Measurements from ENCODE around the gene ADAMTS2.

The ADAMTS2 gene

GRCh38 chr5:179240561-179240960 is 104.7 kb downstream of the ADAMTS2 start:
- no peak overlapping the region for H3K4ac ChIP-seq (ENCODE audit: low read depth in 1 of 2, low read length in 2 of 2)
- no peak for DNase-seq
- H3K27ac ChIP-seq (ENCODE audit: low read length, poor library complexity, severe bottlenecking) = no peak overlapping the region
- H3K79me1 ChIP-seq (replicated peaks; ENCODE audit: low read length, poor library complexity, severe bottlenecking) = no peaks in the 10 kb centered on the region
- H3K14ac ChIP-seq (ENCODE audit: low read length in 2 of 2) = no peak overlapping the region
- H2BK5ac ChIP-seq (ENCODE audit: low read depth, low read length, poor library complexity, severe bottlenecking) = no peak overlapping the region
- H2BK12ac ChIP-seq (ENCODE audit: low read length in 2 of 2) = no peak overlapping the region
- no peak overlapping the region for H3K4me3 ChIP-seq (ENCODE audit: insufficient read depth in 1 of 2, low read depth in 1 of 2, low read length in 2 of 2)
- H2BK120ac ChIP-seq (ENCODE audit: low read depth, low read length) = no peak overlapping the region
- H2BK15ac ChIP-seq (ENCODE audit: low read depth, poor library complexity, severe bottlenecking) = no peak overlapping the region
- H3K23ac ChIP-seq (ENCODE audit: low read length in 2 of 2) = no peak overlapping the region
- H3K9me3 ChIP-seq (ENCODE audit: control insufficient read depth, low read length) = no peaks in the 10 kb centered on the region
- 97% methylated on average over 14 of the region's 14 CpGs for WGBS
- no peaks in the 10 kb centered on the region for H3K27me3 ChIP-seq (ENCODE audit: control insufficient read depth in 1 of 2, insufficient read depth in 1 of 2, low read length in 2 of 2)
- no peak overlapping the region for H4K8ac ChIP-seq (ENCODE audit: low read length)
- H3K4me2 ChIP-seq (ENCODE audit: low read length, poor library complexity, severe bottlenecking) = no peak overlapping the region
- H4K91ac ChIP-seq (ENCODE audit: low read length) = no peak overlapping the region
- H3K36me3 ChIP-seq (ENCODE audit: control insufficient read depth in 1 of 2, insufficient read depth in 2 of 2, low read depth in 1 of 2, low read length in 2 of 2) = peaks cover 0 to 40% of the 10 kb centered on the region in 2 experiments
- H2AFZ ChIP-seq (ENCODE audit: low read depth, low read length) = no peak overlapping the region
- H3K18ac ChIP-seq (ENCODE audit: low read depth in 1 of 2, low read length in 2 of 2) = no peak overlapping the region
- peak overlapping the region; percentile 33 for H3K9ac ChIP-seq (ENCODE audit: low read length)
- H3K4me1 ChIP-seq (ENCODE audit: control insufficient read depth, insufficient read depth, low read depth, low read length) = no peaks in the 10 kb centered on the region
- H2AK5ac ChIP-seq (ENCODE audit: low read length, severe bottlenecking) = no peak overlapping the region

GRCh38 chr5:179239256-179240135 is 105.8 kb downstream of the ADAMTS2 start:
- H3K4me3 ChIP-seq (ENCODE audit: insufficient read depth in 1 of 2, low read depth in 1 of 2, low read length in 2 of 2) = no peak overlapping the region
- H3K79me1 ChIP-seq (replicated peaks; ENCODE audit: low read length, poor library complexity, severe bottlenecking) = no peaks in the 10 kb centered on the region
- no peak for DNase-seq
- WGBS = 95% methylated on average over 23 of the region's 23 CpGs
- no peak overlapping the region for H3K4me2 ChIP-seq (ENCODE audit: low read length, poor library complexity, severe bottlenecking)
- no peaks in the 10 kb centered on the region for H3K4me1 ChIP-seq (ENCODE audit: control insufficient read depth, insufficient read depth, low read depth, low read length)
- no peak overlapping the region for H2BK5ac ChIP-seq (ENCODE audit: low read depth, low read length, poor library complexity, severe bottlenecking)
- no peak overlapping the region for H2BK12ac ChIP-seq (ENCODE audit: low read length in 2 of 2)
- no peak overlapping the region for H3K23ac ChIP-seq (ENCODE audit: low read length in 2 of 2)
- H4K91ac ChIP-seq (ENCODE audit: low read length) = no peak overlapping the region
- no peak overlapping the region for H2AK5ac ChIP-seq (ENCODE audit: low read length, severe bottlenecking)
- no peaks in the 10 kb centered on the region for H3K27me3 ChIP-seq (ENCODE audit: control insufficient read depth in 1 of 2, insufficient read depth in 1 of 2, low read length in 2 of 2)
- H3K36me3 ChIP-seq (ENCODE audit: control insufficient read depth in 1 of 2, insufficient read depth in 2 of 2, low read depth in 1 of 2, low read length in 2 of 2) = peaks cover 0 to 43% of the 10 kb centered on the region in 2 experiments
- H4K8ac ChIP-seq (ENCODE audit: low read length) = no peak overlapping the region
- no peak overlapping the region for H3K9ac ChIP-seq (ENCODE audit: low read length)
- no peak overlapping the region for H3K18ac ChIP-seq (ENCODE audit: low read depth in 1 of 2, low read length in 2 of 2)
- H3K9me3 ChIP-seq (ENCODE audit: control insufficient read depth, low read length) = no peaks in the 10 kb centered on the region
- H2AFZ ChIP-seq (ENCODE audit: low read depth, low read length) = no peak overlapping the region
- H3K27ac ChIP-seq (ENCODE audit: low read length, poor library complexity, severe bottlenecking) = no peak overlapping the region
- no peak overlapping the region for H3K14ac ChIP-seq (ENCODE audit: low read length in 2 of 2)
- H2BK15ac ChIP-seq (ENCODE audit: low read depth, poor library complexity, severe bottlenecking) = no peak overlapping the region
- no peak overlapping the region for H3K4ac ChIP-seq (ENCODE audit: low read depth in 1 of 2, low read length in 2 of 2)
- H2BK120ac ChIP-seq (ENCODE audit: low read depth, low read length) = no peak overlapping the region

DNA sequence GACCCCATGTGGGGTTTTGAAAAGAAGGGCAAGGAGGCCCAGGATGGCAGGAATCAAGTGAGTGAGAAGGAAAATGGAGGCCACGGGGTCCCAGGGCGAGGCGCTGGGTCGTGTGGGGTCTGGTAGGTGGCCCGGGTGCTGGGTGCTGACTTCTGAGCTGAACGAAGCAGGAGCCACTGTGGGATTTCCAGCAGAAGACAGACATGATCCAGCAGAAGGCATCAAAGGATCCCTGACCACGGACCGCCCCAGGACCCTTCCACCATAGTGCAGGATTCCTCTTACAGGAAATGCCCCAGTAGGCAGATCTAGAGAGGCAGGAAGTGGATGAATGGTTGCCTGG is 106.7 kb downstream of the ADAMTS2 start:
- WGBS = 93% methylated on average over 8 of the region's 8 CpGs
- no peak overlapping the region for H2BK15ac ChIP-seq (ENCODE audit: low read depth, poor library complexity, severe bottlenecking)
- H3K18ac ChIP-seq (ENCODE audit: low read depth in 1 of 2, low read length in 2 of 2) = no peak overlapping the region
- H3K9me3 ChIP-seq (ENCODE audit: control insufficient read depth, low read length) = no peaks in the 10 kb centered on the region
- H2BK120ac ChIP-seq (ENCODE audit: low read depth, low read length) = no peak overlapping the region
- H3K79me1 ChIP-seq (replicated peaks; ENCODE audit: low read length, poor library complexity, severe bottlenecking) = no peaks in the 10 kb centered on the region
- H3K4me2 ChIP-seq (ENCODE audit: low read length, poor library complexity, severe bottlenecking) = no peak overlapping the region
- no peak for DNase-seq
- no peak overlapping the region for H2AK5ac ChIP-seq (ENCODE audit: low read length, severe bottlenecking)
- H4K8ac ChIP-seq (ENCODE audit: low read length) = no peak overlapping the region
- no peak overlapping the region for H3K4me3 ChIP-seq (ENCODE audit: insufficient read depth in 1 of 2, low read depth in 1 of 2, low read length in 2 of 2)
- H2BK5ac ChIP-seq (ENCODE audit: low read depth, low read length, poor library complexity, severe bottlenecking) = no peak overlapping the region
- no peaks in the 10 kb centered on the region for H3K27me3 ChIP-seq (ENCODE audit: control insufficient read depth in 1 of 2, insufficient read depth in 1 of 2, low read length in 2 of 2)
- H3K14ac ChIP-seq (ENCODE audit: low read length in 2 of 2) = no peak overlapping the region
- H3K9ac ChIP-seq (ENCODE audit: low read length) = no peak overlapping the region
- no peaks in the 10 kb centered on the region for H3K4me1 ChIP-seq (ENCODE audit: control insufficient read depth, insufficient read depth, low read depth, low read length)
- H2AFZ ChIP-seq (ENCODE audit: low read depth, low read length) = no peak overlapping the region
- no peak overlapping the region for H2BK12ac ChIP-seq (ENCODE audit: low read length in 2 of 2)
- no peak overlapping the region for H3K4ac ChIP-seq (ENCODE audit: low read depth in 1 of 2, low read length in 2 of 2)
- peaks cover 0 to 43% of the 10 kb centered on the region in 2 experiments for H3K36me3 ChIP-seq (ENCODE audit: control insufficient read depth in 1 of 2, insufficient read depth in 2 of 2, low read depth in 1 of 2, low read length in 2 of 2)
- no peak overlapping the region for H3K23ac ChIP-seq (ENCODE audit: low read length in 2 of 2)
- H4K91ac ChIP-seq (ENCODE audit: low read length) = no peak overlapping the region
- no peak overlapping the region for H3K27ac ChIP-seq (ENCODE audit: low read length, poor library complexity, severe bottlenecking)

DNA sequence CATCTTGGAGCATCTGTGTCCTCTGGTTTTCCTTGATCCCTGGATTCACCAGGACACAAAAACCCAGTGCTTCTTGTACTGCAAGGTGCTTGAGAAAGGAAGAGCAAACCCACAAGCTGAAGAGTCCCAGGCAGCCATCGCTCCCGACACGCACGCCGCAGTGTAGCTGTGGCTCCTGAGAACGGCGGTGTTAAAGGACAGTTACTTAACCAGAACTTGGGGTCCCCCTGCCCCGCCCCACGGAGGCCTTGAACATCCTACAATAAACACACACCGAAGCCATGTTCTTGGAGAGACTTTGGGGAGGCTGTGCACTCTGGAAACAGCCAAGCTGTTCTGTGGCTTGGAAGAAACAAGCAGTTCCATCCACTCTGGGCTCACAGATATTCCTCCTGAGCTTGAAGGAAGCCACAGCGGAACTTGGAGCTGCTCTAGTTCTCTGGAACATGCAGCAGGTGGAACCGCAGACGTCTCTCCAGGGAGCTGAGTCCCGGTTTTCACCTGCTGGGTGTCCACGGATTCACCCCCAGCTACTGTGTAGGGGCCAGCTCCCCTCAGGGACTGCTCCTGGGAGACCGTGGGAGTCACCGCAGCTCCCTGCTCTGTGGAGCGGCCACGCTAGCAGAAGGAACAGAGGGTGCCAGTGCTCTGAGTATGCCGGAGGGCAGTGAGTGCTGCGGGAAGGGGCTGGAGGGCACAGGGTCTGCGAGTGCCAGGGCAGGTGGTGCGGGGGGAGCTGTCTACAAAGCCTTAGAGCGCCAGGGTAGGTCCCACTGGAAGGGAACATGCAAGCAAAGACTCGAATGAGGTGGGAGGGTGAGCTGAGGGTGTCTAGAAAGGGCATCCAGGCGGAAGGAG is 107.3 kb downstream of the ADAMTS2 start:
- Histone ChIP-seq H3K4me3 (ENCODE audit: insufficient read depth in 1 of 2, low read depth in 1 of 2, low read length in 2 of 2) (no peak overlapping the region), H2BK120ac (ENCODE audit: low read depth, low read length) (no peak overlapping the region), H4K8ac (ENCODE audit: low read length) (no peak overlapping the region), H3K9me3 (ENCODE audit: control insufficient read depth, low read length) (no peaks in the 10 kb centered on the region), H3K79me1 (replicated peaks; ENCODE audit: low read length, poor library complexity, severe bottlenecking) (no peaks in the 10 kb centered on the region), H3K23ac (ENCODE audit: low read length in 2 of 2) (no peak overlapping the region), H4K91ac (ENCODE audit: low read length) (no peak overlapping the region), H3K4me2 (ENCODE audit: low read length, poor library complexity, severe bottlenecking) (no peak overlapping the region), H2BK5ac (ENCODE audit: low read depth, low read length, poor library complexity, severe bottlenecking) (no peak overlapping the region), H2BK12ac (ENCODE audit: low read length in 2 of 2) (no peak overlapping the region), H3K9ac (ENCODE audit: low read length) (no peak overlapping the region), H3K14ac (ENCODE audit: low read length in 2 of 2) (no peak overlapping the region), H2AFZ (ENCODE audit: low read depth, low read length) (no peak overlapping the region), H3K27ac (ENCODE audit: low read length, poor library complexity, severe bottlenecking) (no peak overlapping the region), H3K36me3 (ENCODE audit: control insufficient read depth in 1 of 2, insufficient read depth in 2 of 2, low read depth in 1 of 2, low read length in 2 of 2) (peaks cover 0 to 43% of the 10 kb centered on the region in 2 experiments), H2BK15ac (ENCODE audit: low read depth, poor library complexity, severe bottlenecking) (no peak overlapping the region), H3K27me3 (ENCODE audit: control insufficient read depth in 1 of 2, insufficient read depth in 1 of 2, low read length in 2 of 2) (no peaks in the 10 kb centered on the region), H2AK5ac (ENCODE audit: low read length, severe bottlenecking) (no peak overlapping the region), H3K18ac (ENCODE audit: low read depth in 1 of 2, low read length in 2 of 2) (no peak overlapping the region), H3K4me1 (ENCODE audit: control insufficient read depth, insufficient read depth, low read depth, low read length) (no peaks in the 10 kb centered on the region), H3K4ac (ENCODE audit: low read depth in 1 of 2, low read length in 2 of 2) (no peak overlapping the region)
- no peak for DNase-seq
- 94% methylated on average over 24 of the region's 26 CpGs for WGBS
